Measurements from ENCODE around the gene ECSIT. TPM values are rescaled to one million over a fixed set of nuclear protein-coding genes. Genes with fewer than 3 reads are reported as not detected.
A peak's percentile ranks its signal among the peaks of the same experiment; 100 is the strongest.

ECSIT gene
- total RNA-seq, 4 donors from 2014 or later = 55.9 to 82.8 (median 57.7) TPM

- no peak for DNase-seq (ENCODE audit: low spot score in 2 of 2)
- TF ChIP-seq POLR2A (IDR thresholded peaks at IDR 0.05) = no peak
- no peak for TF ChIP-seq CTCF (IDR thresholded peaks at IDR 0.05)
- WGBS, 2 donors = 79 to 88% methylated on average over 1 of the region's 1 CpG
- intact Hi-C loops (cut with DNase I; ENCODE audit: low total_unique reads) = no loop called here
- H3K4me3 ChIP-seq (ENCODE audit: low read depth, poor library complexity, severe bottlenecking) = no peak overlapping the region
Observed at GRCh38 chr19:11534538-11534937, 5.6 kb upstream of the ECSIT start.

GRCh38 chr19:11530432-11530831, 1.5 kb upstream of the ECSIT start:
- WGBS, 2 donors = 20 to 27% methylated on average over 9 of the region's 9 CpGs
- no peak for TF ChIP-seq CTCF (IDR thresholded peaks at IDR 0.05)
- no peak for TF ChIP-seq POLR2A (IDR thresholded peaks at IDR 0.05)
- no peak overlapping the region for H3K4me3 ChIP-seq (ENCODE audit: low read depth, poor library complexity, severe bottlenecking)
- peak; percentile 50 to 88 for DNase-seq (ENCODE audit: low spot score in 2 of 2)
- intact Hi-C loops (cut with DNase I; ENCODE audit: low total_unique reads) = no loop called here

- H3K4me3 ChIP-seq (ENCODE audit: low read depth, poor library complexity, severe bottlenecking) = no peak overlapping the region
- WGBS, 2 donors = 91 to 92% methylated on average over 8 to 9 of the region's 9 CpGs
- TF ChIP-seq POLR2A (IDR thresholded peaks at IDR 0.05) = no peak
- TF ChIP-seq CTCF (IDR thresholded peaks at IDR 0.05) = no peak
- no peak for DNase-seq (ENCODE audit: low spot score in 2 of 2)
- intact Hi-C loops (cut with DNase I; ENCODE audit: low total_unique reads) = no loop called here
Observed at GRCh38 chr19:11519138-11519537, 9.8 kb downstream of the ECSIT start.

- no peak for TF ChIP-seq CTCF (IDR thresholded peaks at IDR 0.05)
- no peak for TF ChIP-seq POLR2A (IDR thresholded peaks at IDR 0.05)
- DNase-seq (ENCODE audit: low spot score in 2 of 2) = no peak
- no peak overlapping the region for H3K4me3 ChIP-seq (ENCODE audit: low read depth, poor library complexity, severe bottlenecking)
- intact Hi-C loops (cut with DNase I; ENCODE audit: low total_unique reads) = no loop called here
- WGBS, 2 donors = 92 to 95% methylated on average over 17 to 20 of the region's 20 CpGs
Observed at GRCh38 chr19:11513946-11514345, 15.0 kb downstream of the ECSIT start.

- no peak for TF ChIP-seq CTCF (IDR thresholded peaks at IDR 0.05)
- no peak for TF ChIP-seq POLR2A (IDR thresholded peaks at IDR 0.05)
- 91 to 94% methylated on average over 8 of the region's 8 CpGs for WGBS, 2 donors
- DNase-seq (ENCODE audit: low spot score in 2 of 2) = no peak
- intact Hi-C loops (cut with DNase I; ENCODE audit: low total_unique reads) = no loop called here
- H3K4me3 ChIP-seq (ENCODE audit: low read depth, poor library complexity, severe bottlenecking) = no peak overlapping the region
Observed at GRCh38 chr19:11510444-11510843, 18.5 kb downstream of the ECSIT start.

GRCh38 chr19:11507370-11508078, 21.4 kb downstream of the ECSIT start:
- DNase-seq (ENCODE audit: low spot score in 2 of 2) = no peak
- TF ChIP-seq CTCF (IDR thresholded peaks at IDR 0.05) (no peak), POLR2A (IDR thresholded peaks at IDR 0.05) (no peak)
- 87 to 92% methylated on average over 17 of the region's 18 CpGs for WGBS, 2 donors
- H3K4me3 ChIP-seq (ENCODE audit: low read depth, poor library complexity, severe bottlenecking) = no peak overlapping the region
- intact Hi-C loops (cut with DNase I; ENCODE audit: low total_unique reads) = no loop called here

Data from lower leg skin (tissue), 4 donors.